Smooth muscle cell of the brain vasculature (primary cell): ENCODE data around the gene SMAD6.

Experiments
- DNase-seq: peaks from one replicate; pipeline ENCODE4 v3.0.0-alpha.2; 2012; ENCODE audit warnings: low read depth, low spot score

Gene SMAD6

DNA sequence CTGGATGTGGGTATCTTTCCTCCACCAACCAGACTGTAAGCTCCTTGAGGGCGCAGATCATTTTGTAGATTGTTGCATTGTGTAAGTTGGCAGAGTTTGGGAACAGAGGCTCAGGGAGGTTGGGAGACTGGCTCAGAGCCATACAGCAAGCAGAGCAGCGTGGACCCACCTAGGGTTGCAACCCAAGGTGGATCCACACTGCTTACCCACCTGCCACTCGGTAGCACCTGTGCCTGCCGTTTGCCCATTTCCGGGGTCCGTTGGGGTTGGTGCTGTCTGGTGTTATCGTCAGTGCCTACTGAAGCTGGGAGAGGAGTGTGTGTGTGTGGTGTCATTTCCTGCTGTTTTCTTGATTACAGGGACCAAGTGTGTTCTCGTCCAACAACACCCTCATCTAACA lies 19.0 kb downstream of the SMAD6 start:
- no peak for DNase-seq

DNA sequence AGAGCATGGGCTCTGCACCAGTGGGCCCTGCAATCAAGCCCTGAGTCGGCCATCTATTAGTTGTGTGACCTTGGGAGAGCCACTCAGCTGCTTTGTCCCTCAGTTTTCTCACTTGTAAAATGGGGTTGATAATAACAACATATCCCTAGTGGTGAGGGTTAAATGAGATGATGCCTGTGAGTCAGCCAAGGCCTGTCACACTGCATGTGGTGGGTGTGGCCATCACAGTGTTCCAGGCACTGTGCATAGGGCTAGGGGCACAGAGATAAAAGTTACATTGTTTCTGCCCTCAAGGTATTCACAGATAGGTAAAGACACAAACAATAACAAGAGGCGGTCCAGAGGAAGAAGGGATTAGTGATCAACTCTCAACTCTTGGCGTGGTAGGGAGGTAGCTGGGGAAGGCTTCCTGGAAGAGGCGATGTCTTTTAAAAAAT lies 19.5 kb downstream of the SMAD6 start:
- DNase-seq: no peak

DNA sequence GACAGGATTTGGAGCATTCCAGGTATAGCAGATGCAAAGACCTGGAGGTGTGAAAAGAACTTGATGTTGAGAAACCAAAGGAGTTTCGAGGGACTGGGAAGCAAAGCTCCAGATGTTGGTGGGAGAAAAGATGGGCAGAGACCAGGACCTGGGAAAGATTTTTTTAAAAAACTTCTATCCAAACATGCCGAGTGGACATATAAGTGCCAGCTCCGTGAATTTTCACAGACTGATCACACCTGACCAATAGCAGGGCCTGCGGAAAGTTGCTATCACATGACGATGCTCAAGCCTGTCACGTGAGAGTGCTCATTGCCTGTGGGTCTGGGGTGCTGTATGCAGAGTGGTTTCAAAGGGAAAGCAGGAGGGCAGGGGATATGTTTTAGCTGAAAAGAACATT lies 19.9 kb downstream of the SMAD6 start:
- no peak for DNase-seq

DNA sequence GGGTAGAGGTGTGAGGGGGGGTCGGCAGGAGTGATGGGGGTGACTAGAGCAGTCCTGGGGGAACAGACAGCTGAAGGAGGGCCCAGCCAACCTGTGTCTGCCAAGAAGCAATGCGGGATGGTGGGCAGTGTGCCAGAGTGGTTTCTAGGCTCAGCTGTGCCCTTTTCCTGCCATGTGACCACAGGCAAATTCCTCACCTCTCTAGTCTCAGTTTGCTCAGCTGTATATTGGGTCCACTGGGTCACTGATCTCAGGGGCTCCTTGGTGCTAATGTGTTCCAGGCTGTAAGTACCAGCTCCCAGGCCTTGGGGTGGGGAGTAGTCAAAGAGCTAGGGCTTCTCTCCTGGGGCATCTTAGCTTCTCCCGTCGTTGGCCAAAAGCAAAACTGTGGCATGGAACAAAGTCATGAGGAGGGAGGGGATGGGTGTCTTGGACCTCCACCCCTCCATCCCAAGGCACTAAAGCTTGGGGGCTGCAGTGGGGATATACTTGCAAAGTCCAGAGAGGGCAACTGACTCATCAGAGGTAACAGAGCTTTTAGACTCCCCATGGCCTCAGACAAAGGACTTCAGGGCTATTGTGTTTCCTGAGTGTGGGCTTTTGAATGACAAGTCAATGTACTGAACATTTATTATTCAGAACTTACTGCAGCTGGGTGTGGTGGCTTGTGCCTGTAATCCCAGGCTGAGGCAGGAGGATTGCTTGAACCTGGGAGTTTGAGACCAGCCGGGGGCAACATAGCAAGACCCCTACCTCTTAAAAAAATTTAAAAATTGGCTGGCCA lies 20.9 kb downstream of the SMAD6 start:
- DNase-seq: no peak

DNA sequence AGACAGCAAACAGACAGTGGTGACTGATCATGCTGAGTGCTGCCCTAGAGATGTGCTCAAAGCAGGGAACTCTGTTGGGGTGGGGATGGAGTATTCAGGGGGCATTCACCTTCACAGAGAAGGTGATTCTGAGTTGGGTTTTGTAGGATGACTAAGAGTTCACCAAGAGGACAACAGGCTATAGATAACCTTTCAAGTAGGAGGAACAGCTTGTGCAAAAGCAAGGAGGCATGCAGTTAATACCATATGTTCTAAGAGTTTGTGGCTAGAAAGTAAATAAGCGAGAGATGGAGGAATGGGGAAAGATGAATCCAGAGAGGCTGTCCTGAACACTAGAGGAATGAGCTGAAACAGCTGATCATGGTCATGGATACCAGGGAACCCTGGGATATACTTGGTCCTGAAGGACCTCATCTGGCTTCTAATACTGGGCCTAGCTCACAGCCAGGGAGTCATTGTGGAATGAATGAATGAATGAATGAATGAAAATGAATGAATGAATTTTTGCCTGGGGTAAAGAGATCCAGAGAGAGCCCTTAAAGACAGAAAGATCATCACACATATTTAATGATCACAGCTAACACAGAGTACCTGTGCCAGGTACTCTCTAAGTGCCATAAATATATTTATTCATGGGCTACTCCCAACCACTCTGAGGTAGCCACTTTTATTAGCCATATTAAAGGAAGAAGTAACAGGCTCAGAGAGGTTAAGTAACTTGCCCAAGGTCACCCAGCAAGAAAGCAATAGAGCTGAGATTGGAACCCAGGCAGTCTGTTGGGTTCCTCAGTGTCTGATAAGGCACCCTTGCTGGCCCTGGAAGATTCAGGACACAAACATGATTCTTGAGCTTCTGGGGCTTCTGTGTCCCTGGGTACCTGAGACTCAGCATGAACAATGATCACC lies 22.0 kb downstream of the SMAD6 start:
- DNase-seq: no peak

DNA sequence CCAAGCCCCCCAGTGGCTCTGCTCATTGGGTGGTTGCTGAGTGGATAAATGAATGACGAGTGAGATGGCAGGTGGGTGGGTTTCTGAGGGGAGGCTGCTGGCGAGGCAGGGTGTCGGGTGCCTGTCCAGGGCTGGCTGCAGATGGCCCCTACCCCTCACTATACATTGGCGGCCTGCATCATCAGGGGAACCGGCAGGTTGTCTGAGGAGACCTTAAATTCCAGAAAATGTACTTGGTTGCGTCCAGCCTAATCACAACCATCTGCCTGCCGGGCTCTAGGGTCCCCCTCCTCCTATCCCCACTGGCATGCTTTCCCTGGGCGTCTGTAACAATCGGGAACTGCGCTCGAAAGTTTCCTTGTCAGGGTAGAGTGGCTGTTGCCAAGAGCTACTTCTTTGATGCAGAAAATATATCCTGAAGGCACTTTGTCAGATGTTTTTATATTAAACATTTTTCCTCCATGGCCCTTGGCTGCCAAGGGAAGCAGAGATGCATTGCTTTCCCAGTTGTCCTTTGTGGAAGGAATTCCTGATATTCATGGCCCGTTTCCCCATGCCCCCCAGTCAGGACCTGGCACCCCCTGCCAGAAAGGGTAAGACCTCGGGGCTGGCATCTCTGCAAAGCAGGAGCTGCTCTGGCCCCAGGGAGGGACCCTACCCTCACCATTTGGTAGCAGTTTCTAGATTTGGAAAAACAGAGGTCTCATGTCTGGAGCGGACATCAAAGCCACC lies 22.9 kb downstream of the SMAD6 start:
- DNase-seq: no peak

DNA sequence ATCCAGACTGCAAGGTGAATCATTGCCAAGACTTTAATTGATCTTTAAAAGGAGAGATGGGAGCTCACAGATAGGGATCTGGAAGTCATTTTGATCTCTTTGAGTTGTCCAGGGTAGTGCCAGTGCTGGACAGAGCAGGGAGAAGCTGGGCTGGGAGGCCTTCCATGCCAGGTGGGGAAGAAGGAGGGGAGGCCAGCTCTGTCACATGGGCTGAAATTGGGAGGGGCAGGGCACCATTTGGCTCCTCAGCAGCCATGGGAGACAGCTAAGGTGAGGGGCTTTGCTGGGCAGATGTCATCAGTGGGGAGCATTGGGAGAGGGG lies 23.4 kb downstream of the SMAD6 start:
- DNase-seq: no peak

DNA sequence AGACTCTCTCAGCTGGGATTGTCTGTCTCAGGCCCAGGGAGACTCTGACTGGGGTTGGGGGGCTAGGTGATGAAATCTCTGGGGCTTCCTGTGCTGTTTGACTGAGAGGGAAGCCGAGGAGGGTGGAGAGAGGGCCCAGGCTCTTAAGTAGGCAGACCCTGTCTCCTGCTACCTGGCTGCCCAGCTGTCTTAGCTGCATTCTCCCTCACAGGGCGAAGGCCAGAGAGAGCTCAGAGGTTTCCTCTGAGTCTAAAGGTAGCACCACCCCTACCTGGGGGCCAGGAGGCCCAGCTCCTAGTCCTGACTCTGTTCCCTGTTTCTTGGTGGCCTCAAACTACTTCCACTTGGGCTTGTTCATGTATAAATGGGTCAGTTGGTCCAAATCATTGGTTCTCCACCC lies 24.4 kb downstream of the SMAD6 start:
- no peak for DNase-seq

DNA sequence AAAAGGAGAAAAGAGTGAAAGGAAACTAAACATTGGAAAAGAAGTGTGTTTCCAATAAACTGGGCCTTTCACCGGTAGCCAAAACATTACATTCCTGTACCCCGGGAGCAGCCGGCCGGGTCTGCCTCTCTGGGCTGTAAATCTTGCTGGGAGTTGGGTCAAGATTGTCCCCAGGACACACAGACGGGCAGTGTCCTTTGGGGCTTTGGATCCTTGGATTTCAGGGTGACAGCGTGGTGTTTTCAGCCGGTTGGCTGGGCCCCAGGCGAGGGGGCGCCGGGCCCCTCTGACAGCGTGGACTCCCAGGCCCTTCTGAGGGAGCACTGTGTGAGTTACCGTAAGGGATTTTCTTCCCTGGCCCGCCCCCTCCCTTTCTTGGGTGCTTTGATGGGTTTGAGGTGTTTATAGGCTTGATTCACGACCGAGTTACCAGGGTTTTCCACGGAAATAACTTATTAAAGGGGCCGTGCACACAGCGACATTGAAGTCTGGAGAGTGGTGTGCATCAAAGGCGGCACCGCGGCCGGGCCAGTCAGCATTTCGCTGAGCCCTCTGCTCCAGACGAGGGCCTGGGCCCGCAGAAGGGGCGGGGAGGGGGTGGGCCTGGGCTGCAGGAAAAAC lies 27.4 kb downstream of the SMAD6 start:
- no peak for DNase-seq

DNA sequence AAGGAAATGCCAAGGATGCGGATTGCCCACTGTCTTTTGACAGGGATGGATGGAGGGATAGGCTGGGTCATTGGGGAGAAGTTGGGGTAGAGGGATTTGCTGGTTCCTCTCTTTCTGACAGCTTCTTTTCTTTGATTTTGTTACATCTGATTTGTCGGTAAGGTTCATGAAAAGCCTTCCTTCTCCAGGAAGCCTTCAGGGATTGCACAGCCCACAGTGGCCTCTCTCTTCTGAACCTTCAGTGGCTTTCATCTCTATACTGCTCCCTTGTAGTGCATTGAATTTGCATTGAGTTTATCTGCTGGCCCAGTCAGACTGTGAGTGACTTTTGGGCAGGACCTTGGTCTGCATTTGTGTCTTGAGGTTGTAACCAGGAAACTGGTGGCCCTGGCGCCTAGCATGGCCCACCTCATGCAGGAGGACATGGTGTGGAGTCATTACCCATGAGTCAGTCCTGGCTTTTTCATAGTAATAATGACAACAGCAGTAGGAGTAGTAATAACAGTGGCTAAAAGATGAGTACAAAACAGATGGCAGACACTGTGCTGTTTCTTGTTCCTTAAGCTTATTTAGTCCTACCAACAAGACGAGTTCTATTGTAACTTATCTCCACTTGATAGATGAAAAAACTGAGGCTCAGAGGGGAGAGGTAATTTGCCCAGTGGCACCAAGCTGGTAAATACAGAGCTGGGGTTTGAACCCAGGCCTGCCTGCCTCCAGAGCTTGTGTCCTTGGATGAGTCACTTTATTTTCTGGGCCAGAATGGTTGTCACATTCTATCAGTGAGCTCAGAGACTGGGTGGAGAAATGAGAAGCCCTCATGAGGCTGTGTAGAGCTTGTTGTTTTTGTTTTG lies 28.4 kb downstream of the SMAD6 start:
- no peak for DNase-seq

DNA sequence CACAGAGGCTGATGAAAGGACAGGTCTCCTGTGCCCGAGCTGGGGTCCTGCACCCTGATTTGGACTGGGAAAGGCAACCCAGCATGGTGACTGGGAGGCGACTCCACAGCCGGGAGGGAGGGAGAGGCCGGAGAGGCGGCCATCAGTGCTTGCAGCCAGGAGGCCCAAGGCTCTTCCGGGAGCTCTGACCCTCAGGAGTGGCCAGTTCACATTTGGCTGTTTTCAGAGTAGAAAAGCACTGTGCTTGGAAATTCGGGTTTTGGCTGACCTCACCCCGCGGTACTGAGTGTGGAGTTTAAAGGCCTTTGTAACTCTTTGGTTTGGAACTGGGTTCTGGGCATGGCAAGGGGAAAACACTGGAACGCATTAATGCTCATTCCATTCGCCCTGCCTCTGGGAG lies 31.9 kb downstream of the SMAD6 start:
- DNase-seq: no peak

DNA sequence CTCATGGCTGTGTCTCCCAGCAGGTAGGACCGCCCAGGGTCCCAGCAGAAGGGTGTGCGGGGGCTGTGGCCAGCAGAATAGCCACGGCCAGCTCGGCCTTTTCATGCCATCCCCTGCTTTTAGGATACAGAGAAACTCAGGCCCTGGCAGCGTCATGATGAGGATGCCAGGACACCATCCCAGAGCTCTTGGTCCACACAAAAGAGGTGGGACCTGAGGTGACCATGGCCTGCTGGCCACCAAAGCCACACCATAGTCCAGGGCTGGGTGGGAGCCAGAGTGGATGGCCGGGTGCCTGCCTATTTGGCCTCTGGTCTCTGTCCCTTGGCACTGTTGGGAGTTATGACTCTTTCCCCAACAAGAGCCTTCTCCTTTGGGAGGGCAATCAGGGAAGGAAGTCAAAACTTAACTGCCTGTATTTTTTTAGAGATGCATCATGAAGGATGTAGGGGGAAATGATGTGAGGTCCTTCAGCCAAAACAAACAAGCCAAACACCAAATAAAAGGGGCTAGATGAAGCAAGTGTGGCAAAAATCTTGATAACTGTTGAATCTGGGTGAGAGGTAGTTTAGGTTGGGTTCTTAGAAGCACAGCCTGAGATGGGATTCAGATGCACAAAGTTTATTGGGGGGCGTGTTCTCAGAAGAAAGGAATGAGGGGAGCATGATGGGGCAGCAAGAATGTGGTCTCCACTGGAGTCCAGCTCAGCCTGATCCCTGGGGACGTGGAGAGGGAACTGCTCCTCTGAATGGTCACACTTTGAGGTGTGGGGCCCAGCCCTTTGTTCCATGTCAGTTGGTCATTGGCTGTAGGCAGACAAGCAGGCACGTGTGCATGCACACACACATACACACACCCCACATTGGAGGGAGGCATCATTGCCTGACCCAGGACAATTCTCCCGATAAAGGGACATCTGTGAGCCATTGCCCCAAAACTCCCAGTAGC lies 33.2 kb downstream of the SMAD6 start:
- no peak for DNase-seq

DNA sequence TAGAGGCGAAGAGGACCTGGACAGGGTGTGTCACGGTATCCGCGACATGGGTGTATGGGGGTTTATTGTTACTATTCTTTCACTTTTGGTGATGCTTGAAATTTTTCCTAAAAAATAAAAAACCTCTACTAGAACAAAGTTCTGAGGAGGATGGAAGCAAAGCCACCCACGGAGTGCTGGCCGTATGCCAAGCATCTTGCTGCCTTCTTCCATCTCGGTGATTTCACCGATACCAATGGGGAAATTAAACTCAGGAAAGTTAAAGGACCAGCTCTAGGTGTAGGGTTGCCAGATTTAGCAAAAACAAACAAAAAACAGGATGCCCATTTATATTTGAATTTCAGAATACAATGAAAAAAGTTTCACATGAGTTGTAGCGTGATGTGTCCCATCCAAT lies 33.9 kb downstream of the SMAD6 start:
- peak; percentile 44 for DNase-seq

DNA sequence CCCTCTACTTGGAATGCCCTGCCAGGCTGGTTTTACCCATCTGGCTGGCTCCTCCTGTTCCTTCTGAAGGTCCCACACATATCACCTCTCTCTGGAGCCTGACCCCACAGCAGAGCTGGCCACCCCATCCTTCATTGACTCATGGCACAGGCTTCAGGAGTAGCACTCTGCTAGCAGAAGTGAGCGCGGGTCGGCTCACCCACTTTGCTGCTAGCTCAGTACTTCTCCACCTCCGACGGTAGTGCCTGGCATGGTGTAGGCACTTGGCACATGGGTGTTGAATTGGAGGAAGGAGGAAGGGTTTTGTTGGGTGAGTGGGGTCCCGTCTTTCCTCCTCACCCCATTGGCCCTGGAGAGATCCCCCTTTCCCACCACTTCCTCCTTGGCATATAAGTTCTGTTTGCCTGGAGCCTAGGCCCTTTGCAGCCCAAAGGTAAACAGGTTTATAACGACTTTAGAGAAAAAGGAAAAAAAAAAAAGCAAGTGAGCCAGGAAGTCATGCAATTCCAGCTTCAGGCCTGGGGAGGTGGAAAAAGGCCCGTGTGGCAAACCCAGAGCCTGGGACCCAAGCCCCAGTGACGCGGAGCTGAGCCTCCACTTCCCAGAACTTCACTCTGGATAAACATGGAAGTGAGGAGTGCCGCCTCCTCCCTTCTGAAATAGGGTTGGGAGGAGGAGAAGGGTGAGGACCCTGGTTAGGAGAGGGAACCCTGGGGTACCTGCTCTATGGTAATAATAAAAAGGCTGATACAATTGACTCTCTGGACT lies 35.4 kb downstream of the SMAD6 start:
- no peak for DNase-seq

DNA sequence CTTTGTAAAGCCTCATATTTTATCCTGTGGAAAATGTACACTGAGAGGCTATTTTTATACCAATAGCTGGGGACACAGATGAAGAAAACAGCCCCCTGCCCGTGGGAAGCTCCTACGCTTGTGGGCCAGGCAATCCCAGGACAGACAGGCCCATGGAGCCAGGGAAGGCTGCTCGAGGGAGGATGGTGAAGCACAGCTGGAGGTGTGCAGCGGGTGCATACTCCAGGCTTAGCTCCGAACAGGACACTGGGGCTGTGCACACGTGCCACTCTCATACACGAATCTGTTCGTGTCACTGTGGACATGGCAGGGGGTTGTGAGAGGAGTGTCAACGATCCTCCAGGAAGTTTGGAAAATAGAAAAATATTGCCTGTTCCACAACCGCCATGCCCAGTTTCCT lies 36.1 kb downstream of the SMAD6 start:
- DNase-seq: no peak

DNA sequence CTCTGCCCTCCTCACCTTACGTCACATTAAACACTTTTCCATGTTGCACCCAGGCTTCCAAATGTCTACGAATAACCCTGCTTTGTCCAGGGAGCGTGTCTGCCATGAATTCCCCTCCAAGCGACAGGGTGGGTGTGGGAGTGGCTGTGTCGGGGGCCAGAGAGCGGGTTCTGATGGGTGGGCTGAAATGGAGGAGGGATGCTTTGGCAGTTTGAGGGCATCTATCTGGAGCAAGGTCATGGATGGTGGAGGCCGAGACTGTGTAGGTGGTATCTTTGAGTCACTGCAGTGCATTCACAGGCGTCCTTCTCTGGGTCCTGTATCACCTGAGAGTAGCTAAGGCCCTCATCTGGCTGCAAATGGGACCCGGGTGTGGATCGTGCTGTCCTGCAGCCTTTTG lies 36.6 kb downstream of the SMAD6 start:
- no peak for DNase-seq

DNA sequence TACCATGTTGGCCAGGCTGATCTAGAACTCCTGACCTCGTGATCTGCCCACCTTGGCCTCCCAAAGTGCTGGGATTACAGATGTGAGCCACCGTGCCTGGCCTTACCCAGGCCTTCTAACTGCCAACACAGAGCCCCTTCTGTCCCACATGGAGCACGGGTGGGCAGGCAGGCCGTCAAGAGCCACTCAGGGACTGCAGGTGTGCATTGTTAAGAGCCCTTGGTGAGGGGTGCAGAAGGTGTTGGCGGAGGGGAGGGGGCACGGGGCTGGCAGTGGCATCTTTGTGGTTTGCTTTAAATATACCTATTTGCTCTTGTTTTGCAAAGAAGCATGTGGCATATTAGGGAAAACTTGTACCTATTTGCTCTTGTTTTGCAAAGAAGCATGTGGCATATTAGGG lies 37.3 kb downstream of the SMAD6 start:
- DNase-seq: no peak

DNA sequence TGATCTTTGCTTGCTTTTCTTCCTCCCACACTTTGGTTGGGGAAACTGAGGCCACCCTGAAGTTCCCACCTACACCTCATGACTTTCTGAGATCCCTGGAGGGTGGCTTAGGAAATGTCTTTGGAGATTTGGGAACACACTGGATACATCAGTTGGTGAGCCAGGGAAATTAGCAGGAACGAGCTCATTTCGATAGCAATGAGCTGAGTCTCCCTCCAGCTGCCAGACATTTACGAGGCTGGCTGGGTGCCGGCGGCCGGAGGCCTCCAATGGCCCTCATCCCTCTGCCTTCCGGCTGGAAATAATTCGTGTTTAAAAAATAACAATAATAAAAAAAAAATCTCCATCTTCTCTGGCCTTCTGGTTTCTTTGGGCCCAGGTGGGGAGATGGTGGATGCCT lies 38.8 kb downstream of the SMAD6 start:
- no peak for DNase-seq

DNA sequence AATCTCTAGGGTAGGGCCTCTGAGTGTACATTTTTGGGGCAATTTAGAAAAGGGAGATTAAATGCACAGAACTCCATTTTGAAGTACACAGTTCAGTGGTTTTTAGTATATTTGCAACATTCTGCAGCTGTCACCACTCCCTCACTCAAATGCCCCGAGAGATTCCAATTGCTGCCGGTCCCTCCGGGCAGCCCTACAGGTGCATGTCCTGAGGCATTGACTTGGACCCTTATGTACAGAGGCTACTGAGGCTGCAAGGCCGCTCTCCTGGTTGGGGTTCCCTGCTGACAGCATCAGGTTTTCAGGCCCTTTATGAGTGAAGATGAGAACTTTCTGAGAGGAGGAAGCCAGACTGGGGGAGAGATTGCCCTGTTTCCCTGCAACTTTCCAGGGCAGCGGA lies 39.6 kb downstream of the SMAD6 start:
- no peak for DNase-seq
